Choroid plexus epithelial cell (primary cell): Measurements from ENCODE around the gene CPSF4.
A peak's percentile ranks its signal among the peaks of the same experiment; 100 is the strongest.

Experiments used
- DNase-seq: peaks from one replicate; pipeline ENCODE4 v3.0.0-alpha.2; 2010; ENCODE audit warnings: low read depth
- H3K4me3 ChIP-seq: 2 replicates; pipeline ENCODE4 v1.5.1; 2011; ENCODE audit warnings: low read depth, mild to moderate bottlenecking, control low read depth, low read length, moderate library complexity
- TF ChIP-seq, protein P1 (sequence below): conservative IDR thresholded peaks from 2 replicates; pipeline ENCODE4 v1.5.1; 2011; ENCODE audit warnings: low read depth, mild to moderate bottlenecking, control low read depth, inconsistent platforms, low read length, moderate library complexity

The CPSF4 gene

DNA sequence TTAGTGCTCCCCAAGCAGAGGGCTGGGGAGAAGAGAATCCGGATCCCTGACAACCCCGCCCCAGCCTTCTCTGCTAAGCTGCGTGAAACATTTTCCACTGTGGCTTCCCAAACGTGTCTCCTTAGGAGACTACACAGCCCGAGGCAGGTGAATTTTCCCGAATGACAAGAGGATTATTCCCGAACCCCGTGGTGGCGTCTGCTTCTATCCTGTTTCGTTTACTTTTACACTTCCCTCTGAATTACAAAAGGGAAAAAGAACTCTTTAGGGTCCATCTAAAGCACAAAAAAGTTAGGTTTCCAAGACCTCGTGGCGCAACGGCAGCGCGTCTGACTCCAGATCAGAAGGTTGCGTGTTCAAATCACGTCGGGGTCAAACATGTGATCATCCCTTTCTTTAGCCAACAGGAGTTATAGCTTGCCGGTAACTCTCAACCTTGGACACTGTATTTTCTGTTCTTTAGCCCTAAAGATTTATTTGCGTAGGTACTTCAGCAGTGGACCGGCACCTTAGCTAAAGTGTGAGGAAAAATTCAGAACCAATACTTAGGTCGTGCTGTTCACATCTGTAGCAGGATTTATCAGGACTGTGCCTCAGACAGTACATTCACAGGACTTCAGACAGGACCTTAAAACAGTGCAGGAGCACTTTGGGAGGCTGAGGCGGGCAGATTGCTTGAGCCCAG is 30.8 kb downstream of the CPSF4 start:
- peak; percentile 17 for DNase-seq
- H3K4me3 ChIP-seq: no peak overlapping the region

DNA sequence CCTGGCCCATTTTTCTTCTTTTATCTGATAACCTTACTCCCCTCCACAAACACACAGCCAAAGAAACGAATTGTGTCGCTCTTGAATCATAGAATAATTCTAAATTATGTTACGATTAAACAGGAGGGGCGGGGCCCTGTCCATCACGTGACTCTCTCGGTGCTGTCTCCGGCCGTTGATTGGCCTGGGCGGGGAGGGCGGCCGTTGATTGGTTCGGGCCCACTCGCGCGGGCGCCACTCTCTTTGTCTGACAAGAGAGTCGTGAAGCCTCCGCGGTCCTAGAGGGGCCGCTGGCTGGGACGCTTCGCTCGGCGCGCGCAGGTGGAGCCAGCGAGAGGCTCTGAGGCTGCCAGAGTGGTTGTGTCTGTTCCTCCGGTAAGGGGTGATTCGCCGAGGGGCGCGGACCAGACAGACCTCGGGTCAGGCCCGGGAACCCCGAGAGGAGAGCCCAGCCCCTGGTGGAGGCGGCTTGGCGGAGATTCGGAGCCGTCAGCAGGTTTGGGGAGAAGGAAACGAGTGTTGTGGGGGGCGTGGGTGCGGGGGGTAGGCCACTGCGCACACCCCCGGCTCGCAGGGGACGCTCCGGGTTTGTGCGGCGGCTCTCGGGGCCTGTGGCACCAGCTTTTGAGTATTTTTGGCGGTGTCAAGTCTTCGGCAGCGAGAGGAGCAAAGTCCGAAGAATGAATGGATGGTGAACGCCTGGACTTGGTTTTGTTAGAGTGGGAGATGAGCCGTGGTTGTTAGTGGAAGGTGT is 34.0 kb downstream of the CPSF4 start, which contains the start of gene ZNF789:
Gene ZNF789, plus strand, starts transcription at position 330 of the 754 bp plus-strand sequence. CDS start 3,567 bp downstream, outside the sequence.
- DNase-seq: peak; percentile 98
- H3K4me3 ChIP-seq: peak within 1 kb of the TSS; percentile 94
- TF ChIP-seq, protein P1, sequence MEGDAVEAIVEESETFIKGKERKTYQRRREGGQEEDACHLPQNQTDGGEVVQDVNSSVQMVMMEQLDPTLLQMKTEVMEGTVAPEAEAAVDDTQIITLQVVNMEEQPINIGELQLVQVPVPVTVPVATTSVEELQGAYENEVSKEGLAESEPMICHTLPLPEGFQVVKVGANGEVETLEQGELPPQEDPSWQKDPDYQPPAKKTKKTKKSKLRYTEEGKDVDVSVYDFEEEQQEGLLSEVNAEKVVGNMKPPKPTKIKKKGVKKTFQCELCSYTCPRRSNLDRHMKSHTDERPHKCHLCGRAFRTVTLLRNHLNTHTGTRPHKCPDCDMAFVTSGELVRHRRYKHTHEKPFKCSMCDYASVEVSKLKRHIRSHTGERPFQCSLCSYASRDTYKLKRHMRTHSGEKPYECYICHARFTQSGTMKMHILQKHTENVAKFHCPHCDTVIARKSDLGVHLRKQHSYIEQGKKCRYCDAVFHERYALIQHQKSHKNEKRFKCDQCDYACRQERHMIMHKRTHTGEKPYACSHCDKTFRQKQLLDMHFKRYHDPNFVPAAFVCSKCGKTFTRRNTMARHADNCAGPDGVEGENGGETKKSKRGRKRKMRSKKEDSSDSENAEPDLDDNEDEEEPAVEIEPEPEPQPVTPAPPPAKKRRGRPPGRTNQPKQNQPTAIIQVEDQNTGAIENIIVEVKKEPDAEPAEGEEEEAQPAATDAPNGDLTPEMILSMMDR: no peak

More for the DNA sequence above, 30.8 kb downstream of the CPSF4 start:
- TF ChIP-seq, protein P1: no peak

DNA sequence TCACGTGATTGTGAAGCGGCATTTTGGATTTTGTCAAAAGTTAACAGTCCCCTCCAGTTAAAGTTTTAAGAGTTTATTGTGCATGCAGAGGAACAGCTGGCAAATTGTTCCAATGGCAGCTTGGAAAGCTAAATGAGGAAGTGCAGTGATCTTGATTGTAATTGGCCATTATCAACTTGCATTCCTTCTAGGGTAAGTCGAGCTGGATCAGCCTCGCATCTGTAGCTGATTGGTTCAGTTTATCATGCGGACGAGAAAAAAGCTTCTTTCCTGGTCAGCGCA is 34.5 kb downstream of the CPSF4 start:
- peak; percentile 92 for DNase-seq
- TF ChIP-seq, protein P1: no peak
- H3K4me3 ChIP-seq: peak overlapping the region; percentile 94

DNA sequence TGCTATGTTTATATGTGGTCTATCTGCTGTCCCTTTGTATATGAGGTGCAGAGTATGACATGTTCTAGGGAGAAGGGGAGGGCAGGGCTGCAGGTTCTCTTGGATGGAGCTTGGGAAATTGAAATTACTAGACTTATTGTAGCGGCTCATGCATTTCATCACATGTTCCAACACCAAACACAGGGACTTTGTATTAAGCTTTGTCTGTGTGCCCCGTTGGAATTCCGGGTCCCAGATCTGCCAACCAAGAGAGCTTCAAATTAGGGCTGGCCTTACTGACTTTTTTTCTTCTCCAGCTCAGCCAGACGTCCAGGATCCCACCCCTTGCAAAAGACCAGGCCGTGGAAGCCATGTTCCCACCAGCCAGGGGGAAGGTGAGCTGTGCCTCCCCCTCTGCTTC is 37.4 kb downstream of the CPSF4 start:
- TF ChIP-seq, protein P1: no peak
- DNase-seq: no peak

DNA sequence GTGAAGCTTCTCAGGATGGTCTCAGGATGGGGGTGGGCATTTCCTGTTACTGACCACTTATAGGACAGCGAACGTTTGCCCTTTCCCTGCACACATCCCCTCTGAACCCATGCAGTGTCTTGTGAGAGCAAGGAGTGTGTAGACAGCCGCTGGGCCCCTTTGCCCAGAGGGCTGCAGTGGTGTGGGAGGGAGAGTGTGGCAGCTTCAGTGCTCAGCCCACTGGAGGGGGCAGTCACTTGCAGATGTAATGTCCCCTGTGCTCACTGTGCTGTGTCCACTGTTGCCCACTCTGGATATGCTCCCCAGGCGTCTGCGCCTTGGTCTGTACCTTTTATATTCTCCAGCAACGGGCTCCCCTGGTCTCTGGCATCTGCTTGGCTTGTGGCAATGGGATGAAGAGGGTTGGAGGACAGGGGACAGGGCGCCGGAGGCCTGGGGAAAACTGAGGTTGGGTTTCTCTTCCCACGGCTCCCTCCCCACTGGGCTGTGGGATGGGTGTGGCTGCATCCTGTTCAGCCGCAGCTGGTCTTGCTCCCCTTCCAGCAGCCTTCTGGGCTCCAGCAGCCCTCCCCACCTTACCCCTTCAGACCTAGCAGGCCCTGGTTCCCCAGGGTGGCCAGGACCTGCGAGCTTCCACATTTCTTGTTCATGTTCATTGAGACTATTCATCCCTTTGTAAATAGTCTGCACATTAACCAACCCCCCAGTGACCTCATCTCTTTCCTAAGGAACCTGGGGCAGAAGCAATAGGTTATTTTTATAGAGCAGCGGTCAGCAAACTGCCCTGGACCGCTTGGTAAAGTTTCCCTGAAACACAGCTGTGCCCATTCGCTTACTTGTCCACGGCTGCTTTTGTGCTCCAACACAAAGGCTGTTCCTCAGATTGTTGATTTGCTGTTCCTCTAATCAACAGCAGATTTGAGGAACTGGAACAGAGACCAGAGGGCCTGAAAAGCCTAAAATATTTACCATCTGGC is 40.0 kb downstream of the CPSF4 start:
- DNase-seq: no peak
- no peak overlapping the region for H3K4me3 ChIP-seq
- TF ChIP-seq, protein P1: no peak

More for the DNA sequence above, 37.4 kb downstream of the CPSF4 start:
- H3K4me3 ChIP-seq: no peak overlapping the region

DNA sequence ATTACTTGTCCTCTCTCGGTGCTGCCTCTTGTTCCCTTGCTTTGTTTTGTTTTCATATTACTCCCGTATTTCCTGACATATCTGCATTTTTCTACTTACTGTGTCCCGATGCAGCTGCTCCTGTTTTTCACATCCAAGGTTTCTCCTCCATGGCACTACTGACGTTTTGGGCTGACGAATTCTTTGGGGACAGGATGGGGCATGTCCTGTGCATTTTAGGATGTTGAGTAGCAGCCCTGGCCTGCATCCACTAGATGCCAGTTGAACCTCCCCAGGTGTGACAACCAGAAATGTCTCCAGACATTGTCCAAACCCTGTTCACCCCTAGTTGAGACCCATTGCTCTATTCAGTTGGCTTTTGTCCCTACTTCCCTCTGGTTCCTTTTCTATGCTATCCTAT is 46.4 kb downstream of the CPSF4 start:
- TF ChIP-seq, protein P1: no peak
- no peak overlapping the region for H3K4me3 ChIP-seq
- no peak for DNase-seq
